PC-3 (cell line): ENCODE measurements around the gene UQCC2.

ENCODE experiments used
- EZH2 ChIP-seq: fragments of 300-600 bp; sonication (generic); IDR thresholded peaks from one replicate; pipeline ENCODE4 v1.6.1; 2017; ENCODE audit warnings: antibody characterized with exemption, mild to moderate bottlenecking, low read length; ENCODE audit not compliant: unreplicated experiment
- EZH2phosphoT487 ChIP-seq: fragments of 300-600 bp; sonication (generic); IDR thresholded peaks from 2 replicates; pipeline ENCODE4 v1.6.1; 2018; ENCODE audit warnings: mild to moderate bottlenecking, antibody characterized with exemption, low read length, borderline replicate concordance
- TF ChIP-seq, protein P1 (sequence below): fragments of 300-600 bp; sonication (generic); conservative IDR thresholded peaks from 2 replicates; pipeline ENCODE4 v1.5.1; 2017; ENCODE audit warnings: antibody characterized with exemption, low read depth, mild to moderate bottlenecking, low read length

DNA sequence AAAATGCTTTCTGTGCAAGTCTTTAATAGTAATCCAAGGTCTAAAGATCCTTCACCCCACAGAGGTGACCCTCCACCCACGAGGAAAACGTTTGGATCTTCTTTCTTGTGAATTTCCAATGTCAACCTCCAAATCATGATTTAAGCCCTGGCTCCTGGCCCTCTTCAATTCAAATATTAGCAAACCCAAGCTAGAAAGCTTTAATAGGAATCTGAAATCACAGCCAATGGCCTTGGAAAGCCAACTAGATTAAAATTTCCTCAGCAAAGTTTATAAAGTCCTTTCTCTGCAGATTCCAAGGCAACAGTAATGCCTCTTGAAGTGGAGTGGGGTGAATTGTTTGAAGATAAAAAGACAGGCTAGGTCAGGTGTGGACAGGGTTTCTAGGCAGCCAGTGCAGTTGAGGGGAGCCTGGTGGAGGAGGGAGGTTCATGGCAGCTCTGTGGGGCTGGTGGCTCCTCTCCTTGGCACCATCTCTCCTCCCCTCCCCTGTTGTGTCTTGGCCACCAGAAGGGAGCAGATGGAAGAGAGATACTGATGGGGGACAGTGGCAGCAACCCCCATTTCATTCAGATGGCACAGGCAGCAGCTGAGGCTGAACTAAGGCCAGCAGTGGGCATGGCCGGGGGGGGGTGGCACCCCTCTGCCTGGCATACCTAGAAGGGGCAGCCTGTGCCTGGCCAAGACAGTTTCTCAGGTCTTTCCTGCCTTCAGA lies 12.0 kb upstream of the UQCC2 start:
- TF ChIP-seq, protein P1, sequence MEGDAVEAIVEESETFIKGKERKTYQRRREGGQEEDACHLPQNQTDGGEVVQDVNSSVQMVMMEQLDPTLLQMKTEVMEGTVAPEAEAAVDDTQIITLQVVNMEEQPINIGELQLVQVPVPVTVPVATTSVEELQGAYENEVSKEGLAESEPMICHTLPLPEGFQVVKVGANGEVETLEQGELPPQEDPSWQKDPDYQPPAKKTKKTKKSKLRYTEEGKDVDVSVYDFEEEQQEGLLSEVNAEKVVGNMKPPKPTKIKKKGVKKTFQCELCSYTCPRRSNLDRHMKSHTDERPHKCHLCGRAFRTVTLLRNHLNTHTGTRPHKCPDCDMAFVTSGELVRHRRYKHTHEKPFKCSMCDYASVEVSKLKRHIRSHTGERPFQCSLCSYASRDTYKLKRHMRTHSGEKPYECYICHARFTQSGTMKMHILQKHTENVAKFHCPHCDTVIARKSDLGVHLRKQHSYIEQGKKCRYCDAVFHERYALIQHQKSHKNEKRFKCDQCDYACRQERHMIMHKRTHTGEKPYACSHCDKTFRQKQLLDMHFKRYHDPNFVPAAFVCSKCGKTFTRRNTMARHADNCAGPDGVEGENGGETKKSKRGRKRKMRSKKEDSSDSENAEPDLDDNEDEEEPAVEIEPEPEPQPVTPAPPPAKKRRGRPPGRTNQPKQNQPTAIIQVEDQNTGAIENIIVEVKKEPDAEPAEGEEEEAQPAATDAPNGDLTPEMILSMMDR: no peak
- TF ChIP-seq EZH2phosphoT487 (no peak), EZH2 (no peak)
